PC-9 (cell line): ENCODE data around the gene HMX3. TPM values are rescaled to one million over a fixed set of nuclear protein-coding genes. Genes with fewer than 3 reads are reported as not detected.

Experiments
- BruUV-seq: library from RNA; stranded (reverse); fragments of 400-500 nt; replicated peaks from 2 replicates; lab custom pipeline; 2021; lab: Mats Ljungman, UMichigan
- CTCF ChIA-PET: fragments of 300-600 bp; sonication (Branson Sonifier 250); formaldehyde crosslinking; loops from one replicate; lab custom pipeline; 2022; ENCODE audit warnings: antibody characterized with exemption; lab: Charles Lee
- POLR2A ChIA-PET: fragments of 300-600 bp; sonication (Branson Sonifier 250); formaldehyde crosslinking; loops from one replicate; lab custom pipeline; 2022; ENCODE audit warnings: antibody characterized with exemption; ENCODE audit not compliant: unreplicated experiment; lab: Charles Lee
- DNase-seq, 2 experiments: peaks; one replicate each; pipeline versions ENCODE4 v3.0.0 to v3.0.0-alpha.2; 2015 to 2022; ENCODE audit warnings: mixed read lengths in 1 of 2
- H2AFZ ChIP-seq: fragments of 200-600 bp; sonication (generic); 2 replicates; pipeline ENCODE4 v1.8.1; 2017; ENCODE audit warnings: antibody characterized with exemption
- H3F3A ChIP-seq: fragments of 200-600 bp; sonication (generic); 2 replicates; pipeline ENCODE4 v1.8.1; 2017; ENCODE audit warnings: antibody characterized with exemption, mild to moderate bottlenecking, low read depth; ENCODE audit not compliant: insufficient read depth
- H3K27ac ChIP-seq: fragments of 200-600 bp; sonication (generic); 2 replicates; pipeline ENCODE4 v1.6.1; 2016; ENCODE audit warnings: mixed run types
- H3K27me3 ChIP-seq: fragments of 200-600 bp; sonication (generic); 2 replicates; pipeline ENCODE4 v1.6.1; 2016; ENCODE audit warnings: low read depth, mixed run types; ENCODE audit not compliant: insufficient read depth
- H3K36me3 ChIP-seq: fragments of 200-600 bp; sonication (generic); 2 replicates; pipeline ENCODE4 v1.6.1; 2016; ENCODE audit warnings: low read depth, mixed run types
- H3K4me1 ChIP-seq: fragments of 200-600 bp; sonication (generic); replicated peaks from 2 replicates; pipeline ENCODE4 v1.6.1; 2016; ENCODE audit warnings: mixed run types; ENCODE audit not compliant: insufficient read depth
- H3K4me2 ChIP-seq: fragments of 200-600 bp; sonication (generic); 2 replicates; pipeline ENCODE4 v1.6.1; 2017; ENCODE audit warnings: mixed run types
- H3K4me3 ChIP-seq: fragments of 200-600 bp; sonication (generic); 2 replicates; pipeline ENCODE4 v1.6.1; 2016; ENCODE audit warnings: mixed run types
- H3K79me2 ChIP-seq: fragments of 200-600 bp; sonication (generic); 2 replicates; pipeline ENCODE4 v1.6.1; 2017; ENCODE audit warnings: low read depth, mixed run types
- H3K9me2 ChIP-seq: fragments of 200-600 bp; sonication (generic); 2 replicates; pipeline ENCODE4 v1.8.1; 2017; ENCODE audit warnings: mild to moderate bottlenecking; ENCODE audit not compliant: insufficient read depth
- H3K9me3 ChIP-seq: fragments of 200-600 bp; sonication (generic); 2 replicates; pipeline ENCODE4 v1.8.1; 2016; ENCODE audit warnings: low read depth; ENCODE audit not compliant: insufficient read depth
- H4K20me1 ChIP-seq: fragments of 200-600 bp; sonication (generic); 2 replicates; pipeline ENCODE4 v1.8.1; 2017; ENCODE audit not compliant: insufficient read depth
- EZH2 ChIP-seq: fragments of 200-600 bp; sonication (generic); IDR thresholded peaks from 2 replicates; pipeline ENCODE4 v1.8.0; 2017; ENCODE audit warnings: antibody characterized with exemption, low read depth
- intact Hi-C: fragments of 100-400 bp; cut with micrococcal nuclease; formaldehyde crosslinking; loops from one replicate; pipeline ENCODE4 v1.10.0; 2022; ENCODE audit not compliant: unreplicated experiment
- total RNA-seq: library from RNA; stranded (reverse); gene quantifications from 2 replicates; pipeline ENCODE4 v1.2.3, GENCODE V29; 2021
- TF ChIP-seq, protein P1 (sequence below): fragments of 200-600 bp; sonication (generic); conservative IDR thresholded peaks from 2 replicates; pipeline ENCODE4 v1.6.1; 2017; ENCODE audit warnings: mixed run types, antibody characterized with exemption, mild to moderate bottlenecking, moderate library complexity

The HMX3 gene
- total RNA-seq, 1 experiment from 2014 or later = not detected

DNA sequence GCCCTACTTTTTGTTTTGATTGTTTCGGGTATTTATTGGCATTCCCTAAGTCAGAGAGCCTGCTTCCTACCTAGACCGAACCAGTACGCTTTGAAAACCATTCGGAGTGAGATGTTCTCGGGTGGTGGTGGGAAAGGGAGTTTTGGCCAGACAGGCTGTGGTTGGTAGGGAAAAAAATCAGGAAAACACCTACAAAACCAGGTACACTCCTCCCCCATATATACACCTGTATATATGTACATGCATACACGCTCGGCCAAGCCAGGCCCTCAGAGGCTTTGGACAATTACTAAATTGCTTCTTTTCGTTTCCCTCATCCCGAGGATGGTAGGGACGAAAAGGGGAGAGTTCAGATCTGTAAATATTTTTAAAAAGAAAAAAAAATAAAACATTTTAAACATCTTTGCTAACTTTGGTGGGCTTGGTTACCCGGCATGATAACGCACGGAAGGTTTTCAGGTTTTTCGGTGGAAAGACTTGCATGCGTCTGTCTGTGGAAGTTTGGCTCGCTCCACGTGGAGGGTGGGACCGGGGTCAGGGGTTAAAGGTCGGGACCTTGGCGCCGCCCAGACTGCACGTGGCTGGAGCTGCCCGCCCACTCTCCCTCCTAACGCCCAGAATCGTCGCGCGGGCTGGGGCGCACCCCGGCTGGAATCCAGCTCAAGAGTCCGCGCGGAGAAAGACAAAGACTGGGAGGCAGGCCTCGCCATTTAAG, 14.7 kb downstream of the HMX3 start:
- BruUV-seq = no TSS peak
- H3K27me3 ChIP-seq = 0 out of 2 replicates have a peak, but pooled peaks cover 3% of the 10 kb centered on the region
- no peak overlapping the region for H3K27ac ChIP-seq
- H4K20me1 ChIP-seq = no peaks in the 10 kb centered on the region
- no peaks in the 10 kb centered on the region for H3K9me3 ChIP-seq
- H3K9me2 ChIP-seq = no peaks in the 10 kb centered on the region
- peaks cover 12% of the 10 kb centered on the region for H3K79me2 ChIP-seq
- H3F3A ChIP-seq = no peaks in the 10 kb centered on the region
- peaks cover 3% of the 10 kb centered on the region; the same call in 1 of the 2 replicates for H3K4me1 ChIP-seq
- H3K4me3 ChIP-seq = no peak overlapping the region
- POLR2A ChIA-PET = no interaction called here
- CTCF ChIA-PET = no interaction called here
- no peak for TF ChIP-seq EZH2
- TF ChIP-seq, protein P1, sequence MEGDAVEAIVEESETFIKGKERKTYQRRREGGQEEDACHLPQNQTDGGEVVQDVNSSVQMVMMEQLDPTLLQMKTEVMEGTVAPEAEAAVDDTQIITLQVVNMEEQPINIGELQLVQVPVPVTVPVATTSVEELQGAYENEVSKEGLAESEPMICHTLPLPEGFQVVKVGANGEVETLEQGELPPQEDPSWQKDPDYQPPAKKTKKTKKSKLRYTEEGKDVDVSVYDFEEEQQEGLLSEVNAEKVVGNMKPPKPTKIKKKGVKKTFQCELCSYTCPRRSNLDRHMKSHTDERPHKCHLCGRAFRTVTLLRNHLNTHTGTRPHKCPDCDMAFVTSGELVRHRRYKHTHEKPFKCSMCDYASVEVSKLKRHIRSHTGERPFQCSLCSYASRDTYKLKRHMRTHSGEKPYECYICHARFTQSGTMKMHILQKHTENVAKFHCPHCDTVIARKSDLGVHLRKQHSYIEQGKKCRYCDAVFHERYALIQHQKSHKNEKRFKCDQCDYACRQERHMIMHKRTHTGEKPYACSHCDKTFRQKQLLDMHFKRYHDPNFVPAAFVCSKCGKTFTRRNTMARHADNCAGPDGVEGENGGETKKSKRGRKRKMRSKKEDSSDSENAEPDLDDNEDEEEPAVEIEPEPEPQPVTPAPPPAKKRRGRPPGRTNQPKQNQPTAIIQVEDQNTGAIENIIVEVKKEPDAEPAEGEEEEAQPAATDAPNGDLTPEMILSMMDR = no peak
- H3K36me3 ChIP-seq = 0 out of 2 replicates have a peak, but pooled peaks cover under 1% of the 10 kb centered on the region
- intact Hi-C loops = loop anchor here (10.0 kb wide), 1 partner anchor 146 kb away; the partner anchor contains the start of genes ACADSB and IKZF5
- DNase-seq = no peak
- no peak overlapping the region for H2AFZ ChIP-seq
- H3K4me2 ChIP-seq = no peak overlapping the region

DNA sequence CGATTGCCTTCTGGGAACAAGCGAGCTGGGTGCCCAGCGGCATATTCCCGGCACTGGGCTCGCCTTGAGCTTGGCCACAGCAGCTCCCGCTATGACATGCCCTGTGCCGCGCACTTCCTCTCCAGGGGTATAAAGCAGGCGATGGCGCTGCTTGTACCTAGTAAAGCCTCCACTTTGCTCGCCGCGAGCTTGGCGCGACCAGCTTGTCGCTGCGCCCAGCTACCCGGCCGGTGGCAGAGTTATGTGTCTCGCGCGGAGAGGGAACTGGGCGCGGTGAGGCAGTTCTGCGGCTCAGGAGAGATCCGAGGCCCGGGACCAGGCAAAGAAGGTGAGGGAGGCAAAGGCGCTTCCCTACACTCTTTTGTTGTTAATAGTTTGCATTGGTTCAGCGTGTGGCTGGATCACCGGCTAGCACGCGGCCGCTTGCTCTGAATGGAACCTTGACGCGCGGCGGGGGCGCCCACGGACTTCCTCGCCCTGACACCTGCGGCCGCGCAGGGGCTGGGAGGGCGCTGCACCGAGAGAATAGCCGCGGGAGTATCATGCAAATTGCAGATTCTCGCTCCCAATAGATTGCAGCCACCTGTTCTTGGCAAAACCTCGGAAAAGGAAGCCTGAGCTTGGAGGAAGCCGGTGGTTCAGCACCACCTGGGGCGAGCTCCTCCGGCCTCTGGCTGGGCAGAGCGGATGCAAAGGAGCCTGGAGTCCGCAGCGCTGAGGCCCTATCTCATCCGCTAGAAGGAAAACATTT, 15.4 kb downstream of the HMX3 start:
- H3K9me2 ChIP-seq = no peaks in the 10 kb centered on the region
- TF ChIP-seq EZH2 = no peak
- TF ChIP-seq, protein P1 = no peak
- H3K4me2 ChIP-seq = no peak overlapping the region
- no peak overlapping the region for H3K4me3 ChIP-seq
- DNase-seq = no peak
- H2AFZ ChIP-seq = no peak overlapping the region
- BruUV-seq = no TSS peak
- H3K27ac ChIP-seq = no peak overlapping the region
- peaks cover 10% of the 10 kb centered on the region for H3K4me1 ChIP-seq
- ChIA-PET POLR2A (no interaction called here), CTCF (no interaction called here)
- intact Hi-C loops = loop anchor here (10.0 kb wide), 1 partner anchor 146 kb away; the partner anchor contains the start of genes ACADSB and IKZF5
- no peaks in the 10 kb centered on the region for H3K9me3 ChIP-seq
- H3F3A ChIP-seq = no peaks in the 10 kb centered on the region
- H3K79me2 ChIP-seq = peaks cover 19% of the 10 kb centered on the region
- 0 out of 2 replicates have a peak, but pooled peaks cover 4% of the 10 kb centered on the region for H4K20me1 ChIP-seq
- H3K27me3 ChIP-seq = no peaks in the 10 kb centered on the region
- peaks cover 7% of the 10 kb centered on the region; the same call in 1 of the 2 replicates for H3K36me3 ChIP-seq

DNA sequence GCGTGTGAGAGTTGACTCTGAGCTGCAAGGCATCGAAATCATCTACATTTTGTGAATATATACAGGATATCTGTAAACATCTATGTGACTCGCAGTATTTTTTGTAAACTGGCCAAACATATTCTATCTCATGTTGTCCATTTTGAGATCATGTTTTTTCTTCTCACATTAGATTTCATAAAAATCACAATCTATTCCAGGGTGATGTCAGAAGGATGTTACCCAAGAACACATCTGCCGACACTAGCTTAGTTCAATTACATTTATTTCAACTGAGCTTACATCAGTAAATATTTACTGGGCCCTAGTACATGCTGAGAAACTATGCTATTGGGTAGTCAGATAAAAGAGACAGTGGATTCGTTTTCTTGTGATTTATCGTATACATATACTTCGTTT, 16.0 kb downstream of the HMX3 start:
- H3K4me3 ChIP-seq = no peak overlapping the region
- peaks cover 13% of the 10 kb centered on the region for H3K4me1 ChIP-seq
- H3K27ac ChIP-seq = no peak overlapping the region
- peaks cover 25% of the 10 kb centered on the region for H3K79me2 ChIP-seq
- H3K4me2 ChIP-seq = no peak overlapping the region
- no peak for DNase-seq
- H3K9me2 ChIP-seq = no peaks in the 10 kb centered on the region
- H3K27me3 ChIP-seq = no peaks in the 10 kb centered on the region
- 0 out of 2 replicates have a peak, but pooled peaks cover 5% of the 10 kb centered on the region for H4K20me1 ChIP-seq
- intact Hi-C loops = loop anchor here (10.0 kb wide), 1 partner anchor 147 kb away; the partner anchor contains the start of genes ACADSB and IKZF5
- ChIA-PET POLR2A (no interaction called here), CTCF (no interaction called here)
- TF ChIP-seq, protein P1 = no peak
- no peak for TF ChIP-seq EZH2
- H3F3A ChIP-seq = no peaks in the 10 kb centered on the region
- H3K9me3 ChIP-seq = no peaks in the 10 kb centered on the region
- H2AFZ ChIP-seq = no peak overlapping the region
- peaks cover 11% of the 10 kb centered on the region; the same call in 1 of the 2 replicates for H3K36me3 ChIP-seq
- no TSS peak for BruUV-seq
